ENCODE measurements around the gene PRKN.

The PRKN gene

GRCh38 chr6:161649841-161650240, 1077.7 kb downstream of the PRKN start:
- H3K4me3 ChIP-seq (ENCODE audit: low read depth, low read length) = no peak overlapping the region
- no peak for DNase-seq (ENCODE audit: low read depth)
- TF ChIP-seq MYC (IDR thresholded peaks at IDR 0.05; ENCODE audit: low read depth, low read length) (no peak), MAX (IDR thresholded peaks at IDR 0.05; ENCODE audit: low read depth, low read length) (no peak), POLR2A (IDR thresholded peaks at IDR 0.05; ENCODE audit: extremely low read depth, insufficient read length) (no peak), CTCF (IDR thresholded peaks at IDR 0.05; ENCODE audit: low read depth, low read length) (no peak)

GRCh38 chr6:161649068-161649467, 1078.5 kb downstream of the PRKN start:
- TF ChIP-seq MYC (IDR thresholded peaks at IDR 0.05; ENCODE audit: low read depth, low read length) = no peak
- TF ChIP-seq CTCF (IDR thresholded peaks at IDR 0.05; ENCODE audit: low read depth, low read length) = no peak
- no peak for TF ChIP-seq MAX (IDR thresholded peaks at IDR 0.05; ENCODE audit: low read depth, low read length)
- TF ChIP-seq POLR2A (IDR thresholded peaks at IDR 0.05; ENCODE audit: extremely low read depth, insufficient read length) = no peak
- H3K4me3 ChIP-seq (ENCODE audit: low read depth, low read length) = no peak overlapping the region
- DNase-seq (ENCODE audit: low read depth) = no peak

GRCh38 chr6:161647234-161647633, 1080.3 kb downstream of the PRKN start:
- no peak overlapping the region for H3K4me3 ChIP-seq (ENCODE audit: low read depth, low read length)
- TF ChIP-seq POLR2A (IDR thresholded peaks at IDR 0.05; ENCODE audit: extremely low read depth, insufficient read length) (no peak), MYC (IDR thresholded peaks at IDR 0.05; ENCODE audit: low read depth, low read length) (no peak), MAX (IDR thresholded peaks at IDR 0.05; ENCODE audit: low read depth, low read length) (no peak), CTCF (IDR thresholded peaks at IDR 0.05; ENCODE audit: low read depth, low read length) (no peak)
- no peak for DNase-seq (ENCODE audit: low read depth)

GRCh38 chr6:161644521-161644920, 1083.0 kb downstream of the PRKN start:
- DNase-seq (ENCODE audit: low read depth) = no peak
- H3K4me3 ChIP-seq (ENCODE audit: low read depth, low read length) = no peak overlapping the region
- no peak for TF ChIP-seq CTCF (IDR thresholded peaks at IDR 0.05; ENCODE audit: low read depth, low read length)
- TF ChIP-seq MYC (IDR thresholded peaks at IDR 0.05; ENCODE audit: low read depth, low read length) = no peak
- no peak for TF ChIP-seq POLR2A (IDR thresholded peaks at IDR 0.05; ENCODE audit: extremely low read depth, insufficient read length)
- no peak for TF ChIP-seq MAX (IDR thresholded peaks at IDR 0.05; ENCODE audit: low read depth, low read length)

- H3K4me3 ChIP-seq (ENCODE audit: low read depth, low read length) = no peak overlapping the region
- no peak for DNase-seq (ENCODE audit: low read depth)
- TF ChIP-seq MAX (IDR thresholded peaks at IDR 0.05; ENCODE audit: low read depth, low read length) = no peak
- TF ChIP-seq POLR2A (IDR thresholded peaks at IDR 0.05; ENCODE audit: extremely low read depth, insufficient read length) = no peak
- TF ChIP-seq MYC (IDR thresholded peaks at IDR 0.05; ENCODE audit: low read depth, low read length) = no peak
- TF ChIP-seq CTCF (IDR thresholded peaks at IDR 0.05; ENCODE audit: low read depth, low read length) = no peak
These were observed 1086.4 kb downstream of the PRKN start for GRCh38 chr6:161641175-161641574.

GRCh38 chr6:161639772-161640171, 1087.8 kb downstream of the PRKN start:
- DNase-seq (ENCODE audit: low read depth) = no peak
- no peak overlapping the region for H3K4me3 ChIP-seq (ENCODE audit: low read depth, low read length)
- TF ChIP-seq MAX (IDR thresholded peaks at IDR 0.05; ENCODE audit: low read depth, low read length) (no peak), CTCF (IDR thresholded peaks at IDR 0.05; ENCODE audit: low read depth, low read length) (no peak)
